Prostate gland (tissue), 2 donors: Measurements from ENCODE around the gene HOXA10. TPM values are rescaled to one million over a fixed set of nuclear protein-coding genes. Genes with fewer than 3 reads are reported as not detected.

ENCODE experiments used
- DNase-seq: peaks from one replicate; pipeline ENCODE4 v3.0.0-alpha.2; 2019; ENCODE audit warnings: low spot score
- H3K27ac ChIP-seq, 2 donors: fragments of 200-600 bp; sonication (generic); 2 replicates each; pipeline ENCODE4 v1.5.1; 2017 to 2019
- H3K27me3 ChIP-seq: fragments of 200-600 bp; sonication (generic); replicated peaks from 2 replicates; pipeline ENCODE4 v1.5.1; 2019; ENCODE audit not compliant: insufficient read depth
- H3K36me3 ChIP-seq, 2 donors: fragments of 200-600 bp; sonication (generic); 1 replicate in 1 of 2; 2 replicates in 1 of 2; pipeline versions ENCODE4 v1.5.1 to v1.8.1; 2017 to 2019
- H3K4me1 ChIP-seq: fragments of 200-600 bp; sonication (generic); replicated peaks from 2 replicates; pipeline ENCODE4 v1.5.1; 2019
- H3K4me3 ChIP-seq, 2 donors: fragments of 200-600 bp; sonication (generic); 2 replicates each; pipeline ENCODE4 v1.5.1; 2017 to 2019
- H3K9me3 ChIP-seq: fragments of 200-600 bp; sonication (generic); 2 replicates; pipeline ENCODE4 v1.5.1; 2017
- POLR2A ChIP-seq: fragments of 450-650 bp; IDR thresholded peaks from one replicate; pipeline ENCODE4 v1.6.1; 2016; ENCODE audit warnings: antibody characterized with exemption, mild to moderate bottlenecking
- POLR2AphosphoS5 ChIP-seq: sonication (generic); formaldehyde crosslinking; IDR thresholded peaks from one replicate; pipeline ENCODE4 v1.6.1; 2017; ENCODE audit warnings: antibody characterized with exemption
- WGBS: methylation state at CpG from one replicate; pipeline ENCODE4 v1.1.5; 2018; 5-methylcytosine and 5-hydroxymethylcytosine counted together
- intact Hi-C: fragments of 100-400 bp; cut with DNase I; formaldehyde crosslinking; loops from one replicate; pipeline ENCODE4 v1.14.2; 2022
- total RNA-seq, 2 donors: library from RNA; depleted of rRNA; stranded (reverse); fragments of >200 nt; gene quantifications; one replicate each; pipeline ENCODE4 v1.1.0, GENCODE V29; 2016
- TF ChIP-seq, protein P1 (sequence below), 4 experiments: fragments of 200-600 bp in 2 of 4; fragments of 450-650 bp in 2 of 4; sonication (generic) in 2 of 4; IDR thresholded peaks; 1 replicate in 3 of 4; 2 replicates in 1 of 4; pipeline ENCODE4 v1.5.1; 2016 to 2019; ENCODE audit warnings: antibody characterized with exemption in 4 of 4, mild to moderate bottlenecking in 2 of 4, moderate library complexity in 2 of 4

The HOXA10 gene
- 10 to 100 TPM; 25.8 to 65.6 TPM for total RNA-seq

DNA sequence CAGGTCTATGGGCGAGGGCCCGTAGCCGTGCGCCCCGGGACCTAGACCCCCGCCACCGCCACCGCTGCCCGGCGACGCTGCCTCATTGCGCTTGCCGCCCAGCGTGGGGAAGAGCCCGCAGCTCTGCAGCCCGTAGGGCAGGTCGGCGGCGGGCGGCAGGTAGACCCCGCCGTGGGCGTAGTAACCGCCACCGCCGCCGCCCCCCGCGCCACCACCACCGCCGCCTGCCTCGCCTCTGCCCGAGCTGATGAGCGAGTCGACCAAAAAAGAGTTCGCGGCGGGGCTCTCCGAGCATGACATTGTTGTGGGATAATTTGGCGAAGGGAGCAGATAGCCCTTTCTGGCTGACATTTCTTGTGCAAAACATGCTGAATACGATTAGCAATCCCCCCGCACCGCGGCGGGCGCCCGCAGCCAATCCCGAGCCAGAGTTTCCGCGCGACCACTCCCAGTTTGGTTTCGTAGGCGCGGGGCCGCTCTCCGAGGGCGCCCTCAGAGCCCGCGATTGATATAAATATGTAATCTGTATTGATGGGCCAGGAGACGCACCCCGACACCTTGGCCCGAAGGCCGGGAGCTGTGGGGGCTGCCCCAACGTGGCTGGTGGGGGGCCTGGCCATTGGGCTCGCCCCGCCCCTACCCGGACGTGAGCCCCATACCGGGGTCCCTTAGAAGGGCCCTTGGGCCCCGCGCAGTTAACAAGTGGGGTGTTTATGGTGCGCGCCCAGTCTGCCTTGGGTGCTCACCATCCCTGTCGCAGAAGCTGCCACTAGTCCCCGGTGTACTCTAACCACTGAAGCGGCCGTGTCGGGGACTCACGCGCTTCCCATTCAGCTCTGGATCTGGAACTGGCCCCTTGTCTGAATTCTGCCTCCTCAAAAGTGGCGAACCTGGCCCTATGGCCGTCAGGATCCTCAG lies at the start of gene HOXA10:
Gene HOXA10, minus strand, starts transcription at position 365 of the 918 bp plus-strand sequence. Its CDS starts 14 bp downstream, at position 351.
- DNase-seq, result peak; percentile 66
- Histone ChIP-seq H3K4me3 (peak within 1 kb of the TSS; percentile 61 to 80), H3K36me3 (no peaks in the 10 kb centered on the region), H3K27ac (peak within 1 kb of the TSS; percentile 96), H3K9me3 (no peaks in the 10 kb centered on the region), H3K4me1 (no peaks in the 10 kb centered on the region), H3K27me3 (no peaks in the 10 kb centered on the region)
- intact Hi-C loops, result no loop called here
- TF ChIP-seq, protein P1, sequence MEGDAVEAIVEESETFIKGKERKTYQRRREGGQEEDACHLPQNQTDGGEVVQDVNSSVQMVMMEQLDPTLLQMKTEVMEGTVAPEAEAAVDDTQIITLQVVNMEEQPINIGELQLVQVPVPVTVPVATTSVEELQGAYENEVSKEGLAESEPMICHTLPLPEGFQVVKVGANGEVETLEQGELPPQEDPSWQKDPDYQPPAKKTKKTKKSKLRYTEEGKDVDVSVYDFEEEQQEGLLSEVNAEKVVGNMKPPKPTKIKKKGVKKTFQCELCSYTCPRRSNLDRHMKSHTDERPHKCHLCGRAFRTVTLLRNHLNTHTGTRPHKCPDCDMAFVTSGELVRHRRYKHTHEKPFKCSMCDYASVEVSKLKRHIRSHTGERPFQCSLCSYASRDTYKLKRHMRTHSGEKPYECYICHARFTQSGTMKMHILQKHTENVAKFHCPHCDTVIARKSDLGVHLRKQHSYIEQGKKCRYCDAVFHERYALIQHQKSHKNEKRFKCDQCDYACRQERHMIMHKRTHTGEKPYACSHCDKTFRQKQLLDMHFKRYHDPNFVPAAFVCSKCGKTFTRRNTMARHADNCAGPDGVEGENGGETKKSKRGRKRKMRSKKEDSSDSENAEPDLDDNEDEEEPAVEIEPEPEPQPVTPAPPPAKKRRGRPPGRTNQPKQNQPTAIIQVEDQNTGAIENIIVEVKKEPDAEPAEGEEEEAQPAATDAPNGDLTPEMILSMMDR (IDR thresholded peaks at IDR 0.05), result no peak
- TF ChIP-seq POLR2AphosphoS5, result peak; percentile 50
- TF ChIP-seq POLR2A, result peak; percentile 43
- 3% methylated on average over 49 of the region's 82 CpGs for WGBS

DNA sequence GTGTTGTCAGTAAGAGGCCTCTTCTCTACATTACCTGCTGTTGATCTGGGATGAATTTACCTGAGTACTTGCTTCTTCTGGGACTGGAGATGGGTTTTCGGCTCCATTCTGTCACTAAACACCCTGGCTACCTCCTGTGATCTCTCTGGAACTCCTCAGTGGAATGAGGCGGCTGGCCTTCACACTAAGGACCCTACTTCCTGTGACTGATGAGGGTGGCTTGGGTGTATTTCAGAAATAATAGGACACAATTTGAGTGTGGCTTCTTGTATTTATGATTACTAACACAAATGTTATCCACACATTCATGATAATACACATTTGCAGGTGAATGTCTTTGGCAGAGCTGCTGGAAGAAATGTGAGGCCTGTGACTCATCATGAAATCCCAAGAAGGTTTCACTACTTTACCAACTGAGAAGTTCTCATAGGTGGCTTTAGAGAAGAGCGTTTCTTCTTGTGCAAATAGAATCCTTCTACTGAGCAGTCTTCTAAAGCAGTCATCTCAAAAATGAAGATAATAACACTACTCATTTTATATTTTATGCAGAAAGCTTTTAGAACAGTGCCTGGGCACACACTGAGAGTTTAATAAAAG lies 47.2 kb upstream of the HOXA10 start:
- no peaks in the 10 kb centered on the region for H3K9me3 ChIP-seq
- H3K4me1 ChIP-seq, result no peaks in the 10 kb centered on the region
- DNase-seq, result no peak
- intact Hi-C loops, result no loop called here
- 96% methylated on average over 3 of the region's 3 CpGs for WGBS
- H3K4me3 ChIP-seq, result no peak overlapping the region
- no peaks in the 10 kb centered on the region for H3K36me3 ChIP-seq
- TF ChIP-seq POLR2A (no peak), POLR2AphosphoS5 (no peak)
- TF ChIP-seq, protein P1 (IDR thresholded peaks at IDR 0.05), result no peak
- H3K27me3 ChIP-seq, result no peaks in the 10 kb centered on the region
- H3K27ac ChIP-seq, result no peak overlapping the region

DNA sequence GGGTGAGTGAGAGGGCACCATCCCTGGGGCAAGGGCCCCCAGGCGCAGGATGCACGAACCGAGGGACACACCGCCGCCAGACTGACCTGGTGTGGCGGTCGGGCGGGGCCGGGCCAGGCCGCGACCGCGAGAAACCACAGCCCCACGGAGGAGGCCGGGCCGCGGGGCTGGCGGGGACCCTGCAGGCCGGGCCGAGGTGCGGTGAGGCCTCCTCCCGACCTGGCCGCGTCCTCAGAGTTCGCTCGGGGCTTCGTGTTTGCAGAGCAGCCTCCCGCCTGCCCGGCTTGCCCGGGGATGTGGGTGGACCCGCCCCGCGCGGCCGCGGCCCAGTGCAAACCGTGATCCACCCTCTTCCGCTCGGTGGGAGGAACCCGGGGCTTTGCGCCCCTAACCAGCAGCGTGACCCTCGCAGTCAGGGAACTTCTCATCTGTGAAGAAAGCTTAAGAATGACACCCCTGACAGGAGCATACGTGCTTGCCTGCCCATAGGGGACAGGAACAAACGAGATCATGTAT lies 46.4 kb upstream of the HOXA10 start:
- no peaks in the 10 kb centered on the region for H3K36me3 ChIP-seq
- TF ChIP-seq POLR2AphosphoS5 (no peak), POLR2A (no peak)
- TF ChIP-seq, protein P1 (IDR thresholded peaks at IDR 0.05), result no peak
- no peaks in the 10 kb centered on the region for H3K27me3 ChIP-seq
- no peak overlapping the region for H3K27ac ChIP-seq
- no peak overlapping the region for H3K4me3 ChIP-seq
- DNase-seq, result no peak
- H3K4me1 ChIP-seq, result no peaks in the 10 kb centered on the region
- WGBS, result 49% methylated on average over 31 of the region's 45 CpGs
- H3K9me3 ChIP-seq, result no peaks in the 10 kb centered on the region
- intact Hi-C loops, result no loop called here

DNA sequence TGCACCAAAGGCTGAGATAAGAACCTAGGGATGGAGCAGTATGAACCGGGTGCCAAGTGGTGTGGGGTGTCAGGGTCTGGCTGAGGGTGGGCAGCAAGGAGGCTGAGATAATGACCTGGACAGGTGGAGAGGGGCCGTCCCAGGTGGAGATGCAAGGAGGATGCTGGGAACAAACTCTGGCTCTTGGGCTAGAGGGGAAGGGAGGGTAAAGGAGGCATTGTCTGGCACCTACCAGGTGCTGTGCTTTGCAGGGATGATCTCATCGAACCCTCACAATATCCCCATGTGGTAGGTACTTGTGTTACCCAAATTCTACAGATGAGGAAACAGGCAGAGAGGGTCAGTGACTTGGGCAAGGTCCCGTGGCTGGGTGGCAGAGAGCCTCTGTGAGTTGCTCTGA lies 45.7 kb upstream of the HOXA10 start:
- no peak overlapping the region for H3K27ac ChIP-seq
- 94% methylated on average over 4 of the region's 4 CpGs for WGBS
- DNase-seq, result no peak
- H3K4me3 ChIP-seq, result no peak overlapping the region
- H3K27me3 ChIP-seq, result no peaks in the 10 kb centered on the region
- TF ChIP-seq, protein P1 (IDR thresholded peaks at IDR 0.05), result no peak
- TF ChIP-seq POLR2AphosphoS5 (no peak), POLR2A (no peak)
- H3K36me3 ChIP-seq, result no peaks in the 10 kb centered on the region
- H3K9me3 ChIP-seq, result no peaks in the 10 kb centered on the region
- intact Hi-C loops, result no loop called here
- H3K4me1 ChIP-seq, result no peaks in the 10 kb centered on the region
